ENCODE data around the gene PAPOLB.
A peak's percentile ranks its signal among the peaks of the same experiment; 100 is the strongest.

PAPOLB gene

DNA sequence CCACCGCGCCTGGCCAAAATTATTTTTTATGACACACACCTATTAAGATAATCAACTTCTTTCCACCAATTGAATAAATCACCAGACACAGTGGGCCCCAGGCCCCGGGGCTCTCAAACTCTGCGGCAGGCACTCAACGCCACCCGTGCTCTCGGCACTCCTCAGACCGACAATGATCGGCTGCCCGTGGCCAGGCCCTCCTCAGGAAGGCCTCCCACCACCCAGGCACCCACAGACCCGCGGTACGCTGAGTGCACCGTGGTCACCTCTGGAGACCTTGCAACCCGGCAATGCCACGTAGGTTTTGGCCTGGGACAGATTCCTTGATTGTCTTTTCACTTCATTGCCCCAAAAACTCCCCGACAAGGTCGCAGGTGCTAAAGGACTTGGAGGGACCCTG, 14.8 kb upstream of the PAPOLB start:
- no peak for DNase-seq

DNA sequence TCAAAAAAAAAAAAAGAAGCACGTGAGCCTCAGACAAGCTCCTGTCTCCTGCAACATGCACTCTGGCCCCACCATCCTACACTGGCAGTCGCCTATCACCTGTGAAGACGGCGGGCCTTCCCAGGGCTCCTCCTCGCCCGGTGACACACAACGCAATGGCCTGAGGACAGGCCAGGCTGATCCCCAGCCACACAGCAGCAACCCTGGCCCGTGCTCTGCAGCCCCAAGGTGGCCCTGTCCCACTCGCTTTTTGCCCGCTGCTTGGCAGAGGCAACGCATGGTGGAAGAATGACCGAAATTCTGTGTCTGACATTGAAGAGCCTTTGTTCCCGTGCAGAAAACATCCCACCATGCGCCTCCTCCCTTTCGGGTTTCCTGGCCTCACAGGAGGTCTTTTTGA, 13.6 kb upstream of the PAPOLB start:
- no peak for DNase-seq

DNA sequence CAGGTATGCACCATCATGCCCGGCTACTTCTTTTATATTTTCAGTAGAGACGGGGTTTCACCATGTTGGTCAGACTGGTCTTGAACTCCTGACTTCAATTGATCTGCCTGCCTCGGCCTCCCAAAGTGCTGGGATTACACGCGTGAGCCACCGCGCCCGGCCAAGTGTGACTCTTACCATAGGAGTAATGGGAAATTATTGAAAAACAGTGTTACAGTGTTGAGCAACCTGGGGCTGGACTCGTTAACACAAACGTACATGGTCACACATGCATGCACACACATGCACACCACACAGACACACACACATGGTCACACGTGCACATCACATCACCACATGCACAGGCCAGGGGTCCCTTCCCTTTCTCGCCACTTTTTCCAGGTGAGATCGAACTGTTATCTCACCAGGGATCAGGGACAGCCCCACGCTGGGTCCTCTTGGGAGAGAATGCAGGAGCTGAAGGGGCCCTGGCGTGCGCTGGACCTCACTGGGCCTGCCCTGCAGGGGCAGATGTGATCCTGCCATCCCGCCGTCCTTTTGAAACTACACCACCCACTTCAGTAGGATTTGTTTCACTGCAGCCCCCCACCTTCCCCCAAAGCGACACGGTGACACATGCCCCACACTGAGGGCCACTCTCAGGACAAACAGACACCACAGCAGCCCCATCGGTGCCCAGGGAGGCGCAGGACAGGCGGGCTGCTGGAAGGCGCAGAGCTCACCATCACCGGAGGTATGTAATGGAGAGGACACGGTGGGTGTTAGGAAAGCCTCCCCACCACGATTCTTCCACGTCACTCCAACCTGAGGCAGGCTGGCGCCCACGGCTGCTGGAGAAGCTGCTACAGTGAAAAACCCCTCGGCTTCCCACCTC, 11.5 kb upstream of the PAPOLB start:
- no peak for DNase-seq

DNA sequence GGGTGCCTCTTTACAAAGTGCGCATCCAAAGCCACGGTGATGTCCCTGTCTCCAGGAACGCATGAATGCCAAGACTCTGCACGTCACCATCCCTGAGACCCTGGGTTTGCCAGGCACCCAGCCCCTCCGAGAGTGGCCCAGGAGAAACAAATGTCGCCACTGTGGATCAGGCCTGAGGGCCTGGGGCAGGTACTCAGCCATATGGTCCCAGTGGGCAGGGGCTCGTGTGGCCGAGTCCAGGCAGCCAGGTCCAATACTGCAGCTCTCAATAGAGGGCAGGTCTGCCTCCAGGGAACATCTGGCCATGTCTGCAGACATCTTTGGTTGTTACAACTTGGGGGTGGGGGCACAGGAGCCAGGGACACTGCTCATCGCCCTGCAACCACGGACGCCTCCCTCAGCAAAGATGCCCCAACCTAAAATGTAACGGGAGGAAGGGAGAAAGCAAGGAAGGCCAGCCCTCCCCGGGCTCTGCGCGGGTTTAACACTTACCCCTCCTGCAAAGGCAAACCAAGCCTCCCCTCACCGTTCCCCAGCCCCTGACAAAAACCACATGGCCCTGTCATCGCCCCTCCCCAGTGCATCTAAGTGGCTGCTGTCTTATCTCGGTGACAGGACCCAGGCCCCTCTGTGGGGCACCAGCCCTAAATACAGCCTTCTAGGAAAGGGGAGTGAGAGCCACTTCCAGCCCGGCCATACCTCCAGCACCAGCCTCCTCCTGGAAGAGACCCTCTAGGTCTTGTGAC, 10.3 kb upstream of the PAPOLB start:
- no peak for DNase-seq

DNA sequence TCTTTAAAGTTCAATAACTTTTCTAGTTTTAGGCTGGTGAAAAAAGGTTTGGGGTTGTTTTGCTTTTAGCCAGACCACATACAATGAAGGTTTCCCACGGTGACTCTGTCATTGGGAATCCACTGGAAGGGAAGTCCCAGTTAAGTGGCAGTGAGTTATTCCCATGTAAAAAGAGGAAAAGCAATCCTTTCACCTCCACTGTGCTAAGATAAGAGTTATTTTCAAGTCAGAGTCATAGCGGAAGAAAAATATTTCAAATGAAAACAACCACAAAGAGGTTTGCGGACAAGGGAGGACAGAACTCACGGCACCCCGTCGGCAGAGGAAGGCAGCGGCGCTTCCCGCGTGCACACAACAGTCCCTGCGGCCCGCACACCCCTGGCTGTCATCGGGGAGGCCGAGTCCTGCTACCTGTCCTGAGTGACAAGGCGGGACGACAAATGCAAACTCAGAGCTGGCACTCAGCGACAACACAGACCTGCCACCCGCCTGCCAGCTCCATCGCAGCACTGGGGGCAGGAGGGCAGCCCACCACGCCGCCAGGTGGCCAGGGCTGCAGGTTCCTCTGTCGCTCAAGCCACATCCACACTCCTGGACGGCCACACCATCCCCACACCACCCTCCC, 9.3 kb upstream of the PAPOLB start:
- no peak for DNase-seq

DNA sequence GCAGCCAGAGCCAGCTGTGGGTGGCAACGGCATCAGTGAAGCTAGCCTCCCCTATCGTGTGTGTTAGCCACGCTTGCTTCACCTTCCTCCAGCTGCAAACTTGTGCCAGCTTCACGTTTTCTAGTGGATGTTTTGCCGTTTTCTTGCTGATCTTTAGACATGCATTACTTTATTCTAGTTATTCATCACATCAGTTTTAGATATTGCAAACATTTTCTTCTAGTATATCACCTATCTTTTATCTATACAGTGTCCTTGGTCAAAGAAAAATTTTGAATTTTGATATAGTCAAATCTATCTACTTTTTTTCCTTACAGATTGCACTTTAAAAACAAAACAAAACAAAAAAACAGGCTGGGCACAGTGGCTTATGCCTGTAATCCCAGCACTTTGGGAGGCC, 6.7 kb upstream of the PAPOLB start:
- no peak for DNase-seq

DNA sequence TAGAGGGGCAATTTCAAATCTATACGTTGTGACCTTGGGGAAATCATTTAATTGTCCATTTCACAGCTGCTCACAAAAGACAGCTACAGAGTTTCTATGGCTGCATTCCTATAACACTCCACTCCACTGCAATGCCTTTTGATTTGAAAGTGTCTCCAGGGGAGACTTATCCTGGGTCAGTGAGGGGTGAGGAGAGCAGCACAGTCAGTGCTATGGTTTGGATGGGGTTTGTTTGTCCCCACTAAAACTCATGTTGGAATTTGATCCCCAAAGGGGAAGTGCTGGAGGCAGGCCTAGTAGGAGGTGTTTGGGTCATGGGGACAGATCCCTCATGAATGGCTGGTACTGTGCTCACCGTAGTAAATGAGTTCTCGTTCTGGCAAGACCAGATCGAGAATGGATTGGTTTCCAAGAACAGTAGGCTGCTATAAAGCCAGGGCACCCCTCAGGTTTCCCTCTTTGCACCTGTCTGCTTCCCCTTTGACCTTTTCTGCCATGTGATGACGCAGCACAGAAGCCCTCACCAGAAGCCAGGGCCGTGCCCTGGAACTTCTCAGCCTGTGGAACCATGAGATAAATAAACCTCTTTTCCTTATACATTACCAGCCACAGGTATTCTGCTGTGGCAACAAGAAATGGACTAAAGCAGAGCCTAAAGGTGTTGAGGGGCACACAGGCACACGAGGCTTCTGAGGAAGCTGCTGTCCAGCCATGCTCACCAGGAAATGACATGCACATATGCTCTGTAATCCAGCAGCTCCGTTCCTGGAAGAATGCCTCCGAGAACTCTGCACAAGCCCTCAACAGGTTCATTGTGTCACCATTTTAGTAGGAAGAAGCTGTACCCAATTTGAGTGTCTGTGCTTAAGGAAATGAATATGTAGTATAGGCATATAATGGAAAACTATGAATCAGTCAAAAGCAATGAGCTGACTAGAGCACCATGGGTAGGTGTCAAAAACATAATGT, 5.0 kb upstream of the PAPOLB start:
- DNase-seq = no peak

DNA sequence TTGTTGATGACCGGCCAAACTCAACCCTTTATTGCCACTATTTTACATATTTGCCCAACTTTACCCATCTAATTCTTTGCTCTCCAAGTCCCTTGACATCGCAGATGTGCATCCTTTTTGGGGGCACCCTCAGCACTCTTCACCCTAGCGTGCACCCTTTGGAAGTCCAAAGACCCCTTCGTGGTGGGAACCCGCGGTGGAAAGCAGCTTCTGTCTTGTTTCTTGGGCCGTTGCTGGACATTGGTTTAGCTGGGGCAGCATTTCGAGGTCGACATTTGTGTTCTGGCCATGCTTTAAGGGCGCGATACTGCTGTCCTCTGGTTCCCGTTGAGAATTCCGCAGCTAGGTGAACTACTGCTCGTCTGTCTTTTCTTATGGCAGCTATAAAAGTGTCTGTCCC, 326 bp upstream of the PAPOLB start:
- no peak for DNase-seq

DNA sequence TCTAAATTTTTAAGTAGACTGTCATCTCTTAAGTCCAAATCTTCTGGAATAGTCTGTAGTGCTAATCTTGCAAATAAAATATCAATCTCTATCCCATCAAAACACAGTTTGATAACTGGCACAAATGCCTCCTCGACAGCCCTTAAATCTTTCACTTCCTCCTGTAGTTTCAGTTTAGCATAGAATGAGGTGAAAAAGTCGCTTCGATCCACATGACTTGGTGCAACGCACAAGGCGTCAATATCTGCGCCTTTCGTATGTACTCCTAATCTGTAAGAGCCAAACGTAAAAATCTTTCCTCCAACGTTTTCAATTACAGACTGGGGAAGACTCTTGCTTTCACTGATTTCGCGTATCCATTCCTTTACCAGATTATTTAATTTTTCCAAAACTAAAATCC, 603 bp downstream of the PAPOLB start:
- no peak for DNase-seq

DNA sequence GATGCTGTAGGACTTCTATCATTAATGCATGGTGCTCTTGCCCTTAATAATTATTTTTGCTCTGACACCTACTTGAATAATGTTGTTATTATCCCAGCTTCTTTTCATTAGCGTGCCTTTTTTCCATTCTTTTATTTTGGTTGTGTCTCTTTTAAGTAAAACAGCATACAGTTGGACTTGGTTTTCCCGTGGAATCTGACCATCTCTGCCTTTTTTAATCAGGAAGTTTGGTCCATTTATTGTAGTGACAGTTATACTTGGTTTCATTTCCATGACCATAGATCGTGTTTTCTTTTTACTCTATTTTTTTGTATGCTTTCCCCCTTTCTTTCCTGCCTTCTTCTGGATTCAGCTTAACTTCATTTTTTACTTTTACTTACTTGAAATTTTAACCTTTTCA, 4.6 kb downstream of the PAPOLB start:
- DNase-seq = no peak

DNA sequence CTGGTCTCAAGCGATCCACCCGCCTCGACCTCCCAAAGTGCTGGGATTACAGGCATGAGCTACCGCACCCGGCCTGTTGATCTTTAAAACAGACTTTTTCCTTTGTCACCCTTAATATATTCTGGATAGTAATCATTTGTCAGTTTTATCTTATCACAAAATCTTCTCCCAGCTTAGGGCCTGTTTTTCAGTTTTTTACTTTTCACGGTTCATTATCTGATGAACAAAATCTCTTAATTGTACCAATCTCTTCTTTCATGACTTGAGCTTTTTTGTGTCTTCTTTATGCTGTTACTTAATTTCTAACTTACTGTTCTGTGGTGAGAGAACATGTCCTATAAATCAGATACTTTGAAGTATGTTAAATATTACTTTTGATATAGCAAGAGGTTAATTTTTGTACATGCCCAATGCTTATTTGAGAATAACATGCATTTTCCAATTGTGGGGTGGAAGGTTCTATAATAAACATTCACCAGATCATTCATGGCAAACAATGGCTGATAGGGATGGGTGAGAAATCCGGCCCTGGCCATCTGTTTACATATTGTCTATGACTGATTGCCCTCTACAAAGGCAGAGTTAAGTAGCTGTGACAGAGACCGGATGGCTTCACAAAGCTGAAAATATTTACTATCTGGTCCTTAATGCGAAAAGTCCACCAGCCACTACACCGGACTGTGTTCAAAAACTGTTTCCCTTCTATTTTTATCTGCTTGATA, 5.3 kb downstream of the PAPOLB start:
- no peak for DNase-seq

DNA sequence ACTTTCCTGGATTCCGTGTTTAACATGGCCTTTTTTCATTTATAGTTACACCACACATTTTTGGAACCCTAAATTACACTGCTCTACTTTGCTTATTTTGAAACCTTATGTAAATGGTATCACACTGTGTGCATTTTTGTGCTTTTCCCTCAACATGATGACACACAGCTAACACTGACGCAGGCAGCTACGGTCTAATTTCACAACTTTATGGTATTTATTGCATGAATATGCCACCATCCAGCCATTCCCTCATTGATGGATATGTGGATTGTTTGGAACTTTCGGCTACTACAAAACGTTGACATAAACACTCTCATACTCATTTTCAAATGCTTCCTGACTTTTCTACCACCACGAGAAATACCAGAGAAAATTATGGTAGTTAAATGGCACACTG, 6.9 kb downstream of the PAPOLB start:
- no peak for DNase-seq

DNA sequence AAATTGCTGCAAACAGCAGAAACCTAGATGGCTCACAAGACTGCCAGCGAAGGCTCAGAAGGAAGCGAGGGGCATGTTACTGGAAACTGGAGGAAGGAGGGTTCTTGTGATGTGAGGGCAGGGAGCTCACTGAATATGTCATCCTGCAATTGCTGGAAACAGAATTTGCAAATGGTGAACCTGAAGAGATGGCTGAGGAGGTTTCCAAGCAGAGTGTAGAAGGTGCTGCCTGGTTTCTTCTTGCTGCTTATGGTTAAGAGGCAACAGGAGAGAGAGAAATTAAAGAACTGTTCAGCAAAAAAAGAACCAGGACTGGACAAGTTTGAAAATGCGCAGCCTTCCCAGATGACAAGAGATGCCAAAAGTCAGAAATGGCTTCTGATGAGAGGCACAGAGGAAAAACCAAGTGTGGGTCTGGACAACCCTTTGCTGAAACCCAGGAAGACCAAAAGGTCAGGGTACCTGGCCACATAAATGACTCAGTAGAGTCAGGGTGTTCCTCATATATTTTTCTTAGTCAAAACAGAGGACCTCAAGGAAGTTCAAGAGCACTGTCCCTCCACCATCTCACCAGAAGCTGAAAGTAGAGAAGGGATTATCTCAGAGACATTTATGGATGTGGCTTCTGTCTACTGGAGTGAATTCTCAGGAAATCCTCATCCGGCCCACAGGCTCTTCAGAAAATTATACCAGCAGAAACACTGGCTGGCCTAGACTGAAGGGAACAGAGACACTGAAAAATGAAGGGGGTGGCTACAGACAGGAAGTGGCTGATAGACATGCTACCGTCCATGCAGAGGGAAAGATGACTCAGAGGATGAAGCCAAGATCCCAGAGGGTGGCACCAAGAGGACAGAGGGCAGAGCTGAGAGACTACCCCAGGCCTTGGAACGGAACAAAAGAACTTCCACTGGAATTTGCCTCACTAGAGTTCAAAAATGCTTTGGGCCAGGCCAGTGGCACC, 10.1 kb downstream of the PAPOLB start:
- no peak for DNase-seq

DNA sequence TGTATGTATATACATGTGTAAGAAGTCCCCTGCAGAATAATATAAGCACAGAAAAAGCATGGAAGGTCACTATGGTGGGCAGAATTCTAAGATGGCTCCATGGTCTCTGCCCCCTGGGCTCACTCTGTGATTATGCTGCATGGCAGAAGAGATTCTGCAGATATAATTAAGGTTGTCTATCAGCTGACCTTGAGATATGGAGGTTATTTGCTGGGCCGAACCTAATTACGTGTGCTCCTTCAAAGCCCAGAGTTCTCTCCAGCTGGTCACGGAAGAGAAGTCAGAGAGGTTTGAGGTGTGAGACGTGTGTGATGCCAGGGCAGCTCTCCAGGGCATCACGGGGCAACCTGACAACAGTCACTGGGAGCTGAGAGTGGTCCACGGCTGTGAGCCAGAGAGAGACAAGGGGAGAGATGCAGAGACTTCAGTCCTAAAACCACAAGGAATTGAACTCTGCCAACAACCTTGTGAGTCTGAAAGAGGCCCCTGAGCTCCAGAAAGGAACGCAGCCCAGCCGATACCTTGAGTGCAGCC, 11.5 kb downstream of the PAPOLB start:
- DNase-seq = no peak

DNA sequence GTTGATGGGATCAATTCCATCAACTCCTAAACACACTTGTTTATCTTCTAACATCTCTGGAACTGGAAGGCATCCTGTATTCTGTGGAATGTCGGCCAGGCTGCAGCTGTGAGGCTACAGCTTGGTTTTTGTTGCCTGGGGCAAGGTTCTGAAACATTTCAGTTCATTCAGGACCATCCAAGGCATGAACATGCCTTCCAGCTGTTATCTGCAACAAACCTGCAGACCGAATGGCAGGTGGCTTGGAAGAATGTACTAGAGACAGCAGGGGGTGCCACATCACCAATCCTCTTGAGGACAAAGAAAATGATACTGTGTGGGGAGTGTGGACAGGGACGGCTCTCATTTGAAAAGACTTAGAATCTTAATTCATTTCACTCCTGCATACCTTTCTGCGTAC, 12.4 kb downstream of the PAPOLB start:
- DNase-seq = peak; percentile 26

DNA sequence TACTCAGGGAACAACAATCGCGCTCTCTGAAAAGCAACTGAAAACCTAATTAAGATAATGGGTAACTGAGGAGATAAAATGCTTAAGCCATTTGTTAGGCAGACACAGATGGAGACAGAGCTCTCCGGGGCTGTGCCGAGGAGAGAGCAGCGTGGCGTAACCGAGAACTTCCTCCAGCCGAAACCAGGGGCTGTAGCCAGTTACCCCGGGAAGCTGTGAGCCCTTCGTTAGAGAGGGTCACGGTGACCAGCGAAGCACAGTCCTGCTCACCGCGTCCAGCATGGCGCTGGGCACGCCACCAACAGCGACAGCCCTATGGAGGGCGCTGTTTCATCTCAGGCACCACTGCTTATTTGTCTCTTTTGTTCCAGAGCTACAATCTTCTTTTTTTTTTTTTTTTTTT, 16.1 kb downstream of the PAPOLB start:
- no peak for DNase-seq

DNA sequence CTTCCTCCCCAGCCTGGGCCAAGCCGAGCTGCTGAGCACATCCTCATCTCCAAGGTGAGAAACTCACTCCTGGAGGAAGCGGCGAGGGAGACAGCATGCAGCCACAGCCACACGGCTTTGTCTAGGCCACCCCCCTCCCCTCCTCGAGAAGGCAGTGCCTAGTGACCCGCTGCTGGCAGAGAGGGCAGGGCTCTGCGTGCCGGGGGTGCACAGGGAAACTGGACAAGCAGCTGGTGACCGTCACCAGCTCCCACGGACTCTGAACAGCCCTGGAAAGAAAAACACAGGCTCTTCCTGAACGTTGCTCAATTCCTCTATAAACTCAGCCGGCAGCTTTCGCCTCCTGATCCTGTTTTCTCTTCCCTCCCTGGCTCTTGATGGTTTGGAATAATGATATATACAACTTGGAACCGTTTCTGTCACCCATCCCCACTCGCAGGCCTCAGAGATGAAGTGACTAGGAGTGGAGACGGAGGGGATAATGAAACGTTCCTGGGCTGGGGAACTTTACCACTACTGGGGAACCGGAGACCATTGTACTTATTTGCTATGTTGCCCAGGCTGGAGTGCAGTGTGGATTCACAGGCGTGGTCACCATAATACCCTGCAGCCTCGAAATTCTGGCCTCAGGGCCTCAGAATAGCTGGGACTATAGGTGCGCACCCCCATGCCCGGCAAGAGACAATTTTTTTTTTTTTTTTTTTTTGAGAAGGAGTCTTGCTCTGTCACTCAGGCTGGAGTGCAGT, 19.3 kb downstream of the PAPOLB start:
- no peak for DNase-seq

DNA sequence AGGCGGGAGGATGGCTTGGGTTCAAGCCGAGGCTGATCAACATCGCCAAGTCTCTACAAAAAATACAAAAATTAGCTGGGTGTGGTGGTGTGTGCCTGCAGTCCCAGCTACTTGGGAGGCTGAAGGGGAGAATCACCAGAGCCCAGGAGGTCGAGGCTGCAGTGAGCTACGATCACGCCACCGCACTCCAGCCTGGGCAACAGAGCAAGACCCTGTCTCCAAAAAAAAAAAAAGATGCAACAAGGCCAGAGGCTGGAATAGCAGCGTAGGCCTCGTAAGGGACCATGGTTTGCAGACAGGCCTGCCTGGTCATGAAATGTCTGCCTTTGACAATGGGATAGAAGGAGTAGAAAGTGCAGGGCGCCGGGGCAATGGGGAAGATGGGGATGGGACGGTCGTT, 20.0 kb downstream of the PAPOLB start:
- DNase-seq = no peak

DNA sequence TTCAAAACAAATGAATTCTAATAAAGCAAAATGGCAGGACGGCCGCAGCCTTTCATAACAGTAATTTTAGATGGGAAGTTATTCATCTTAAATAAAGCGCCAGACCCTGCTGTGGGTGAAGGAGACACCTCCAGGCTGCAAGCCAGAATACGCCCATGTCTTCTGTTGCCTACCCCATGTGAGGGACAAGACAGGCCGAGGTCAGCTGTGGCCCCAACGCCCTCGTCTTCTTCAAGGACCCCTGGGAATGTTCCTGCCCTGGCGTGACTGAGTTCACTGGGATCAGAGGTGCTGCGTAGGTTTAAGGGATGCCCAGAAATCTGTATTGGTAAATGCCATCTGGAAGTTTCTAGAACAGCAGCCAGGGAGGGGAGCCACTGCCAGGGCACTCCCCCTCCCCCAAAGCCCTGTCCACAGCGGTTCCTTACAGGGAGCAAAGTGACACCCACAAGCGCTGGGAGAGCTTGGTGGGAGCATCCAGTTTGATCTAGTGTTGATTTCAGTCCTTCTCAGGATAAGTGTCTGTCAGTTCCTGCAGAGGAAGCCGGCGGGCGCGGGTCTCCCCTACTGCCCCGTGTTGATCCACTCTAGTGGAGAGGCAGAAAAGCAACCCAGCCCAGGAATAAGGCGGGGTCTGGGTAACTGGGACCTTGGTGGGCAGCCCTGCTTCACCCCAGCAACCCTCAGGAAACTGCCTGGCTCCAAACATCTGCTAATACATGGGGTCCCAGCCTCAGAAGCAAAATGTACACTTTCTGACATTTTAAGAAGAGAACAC, 20.6 kb downstream of the PAPOLB start:
- no peak for DNase-seq
